Measurements from ENCODE around the gene VSTM2L. TPM values are rescaled to one million over a fixed set of nuclear protein-coding genes. Genes with fewer than 3 reads are reported as not detected.

Gene VSTM2L
- total RNA-seq, 1 donor from 2014 or later: 12.9 TPM

DNA sequence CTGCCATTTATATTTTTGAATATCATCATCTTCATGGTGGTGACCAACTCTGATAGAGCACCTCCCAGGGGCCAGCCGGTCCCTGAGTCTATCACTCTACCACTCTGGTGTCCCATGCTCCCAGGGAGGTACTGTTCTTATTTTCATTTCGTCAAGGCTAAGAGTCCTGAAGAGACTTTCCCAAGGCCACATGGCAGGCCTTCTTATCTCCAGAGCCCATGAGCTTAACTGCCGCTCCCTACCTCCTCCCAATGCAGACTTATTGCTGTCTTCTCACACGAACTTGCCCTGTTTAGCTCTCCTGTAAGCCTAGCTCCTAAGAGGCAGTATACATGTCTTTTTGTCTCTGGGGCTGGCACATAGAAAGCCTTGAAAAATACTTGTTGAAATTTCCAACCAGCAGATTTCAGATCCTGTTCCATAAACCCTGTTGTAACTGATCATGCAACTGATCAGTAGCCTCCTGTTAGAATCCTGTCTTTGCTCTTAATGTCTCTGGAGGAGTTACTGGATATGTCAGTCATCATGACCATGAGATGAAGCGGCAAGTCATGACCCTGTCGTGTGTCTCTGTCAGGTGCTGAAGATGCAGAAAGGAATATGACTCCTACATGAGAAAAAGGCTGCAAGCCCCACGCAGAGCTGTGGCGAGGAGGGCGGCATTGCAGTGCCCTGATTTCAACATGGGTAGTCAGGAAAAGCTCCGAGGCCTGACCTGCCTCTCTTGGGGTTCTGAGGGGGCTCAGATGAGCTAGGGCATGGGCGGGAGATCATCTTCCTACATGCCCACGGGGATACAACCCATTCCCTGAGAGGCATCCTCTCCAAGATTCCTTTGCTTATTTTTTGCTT is 70.4 kb downstream of the VSTM2L start:
- ATAC-seq (no peak), DNase-seq (no peak)
- H3K36me3 ChIP-seq: no peaks in the 10 kb centered on the region
- no peak overlapping the region for H3K4me3 ChIP-seq
- TF ChIP-seq, protein P1, sequence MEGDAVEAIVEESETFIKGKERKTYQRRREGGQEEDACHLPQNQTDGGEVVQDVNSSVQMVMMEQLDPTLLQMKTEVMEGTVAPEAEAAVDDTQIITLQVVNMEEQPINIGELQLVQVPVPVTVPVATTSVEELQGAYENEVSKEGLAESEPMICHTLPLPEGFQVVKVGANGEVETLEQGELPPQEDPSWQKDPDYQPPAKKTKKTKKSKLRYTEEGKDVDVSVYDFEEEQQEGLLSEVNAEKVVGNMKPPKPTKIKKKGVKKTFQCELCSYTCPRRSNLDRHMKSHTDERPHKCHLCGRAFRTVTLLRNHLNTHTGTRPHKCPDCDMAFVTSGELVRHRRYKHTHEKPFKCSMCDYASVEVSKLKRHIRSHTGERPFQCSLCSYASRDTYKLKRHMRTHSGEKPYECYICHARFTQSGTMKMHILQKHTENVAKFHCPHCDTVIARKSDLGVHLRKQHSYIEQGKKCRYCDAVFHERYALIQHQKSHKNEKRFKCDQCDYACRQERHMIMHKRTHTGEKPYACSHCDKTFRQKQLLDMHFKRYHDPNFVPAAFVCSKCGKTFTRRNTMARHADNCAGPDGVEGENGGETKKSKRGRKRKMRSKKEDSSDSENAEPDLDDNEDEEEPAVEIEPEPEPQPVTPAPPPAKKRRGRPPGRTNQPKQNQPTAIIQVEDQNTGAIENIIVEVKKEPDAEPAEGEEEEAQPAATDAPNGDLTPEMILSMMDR (IDR thresholded peaks at IDR 0.05): no peak
- H3K4me1 ChIP-seq: no peaks in the 10 kb centered on the region
- intact Hi-C loops (cut with DNase I): no loop called here
- H3K27me3 ChIP-seq: no peaks in the 10 kb centered on the region
- no peak overlapping the region for H3K27ac ChIP-seq
- no peaks in the 10 kb centered on the region for H3K9me3 ChIP-seq

DNA sequence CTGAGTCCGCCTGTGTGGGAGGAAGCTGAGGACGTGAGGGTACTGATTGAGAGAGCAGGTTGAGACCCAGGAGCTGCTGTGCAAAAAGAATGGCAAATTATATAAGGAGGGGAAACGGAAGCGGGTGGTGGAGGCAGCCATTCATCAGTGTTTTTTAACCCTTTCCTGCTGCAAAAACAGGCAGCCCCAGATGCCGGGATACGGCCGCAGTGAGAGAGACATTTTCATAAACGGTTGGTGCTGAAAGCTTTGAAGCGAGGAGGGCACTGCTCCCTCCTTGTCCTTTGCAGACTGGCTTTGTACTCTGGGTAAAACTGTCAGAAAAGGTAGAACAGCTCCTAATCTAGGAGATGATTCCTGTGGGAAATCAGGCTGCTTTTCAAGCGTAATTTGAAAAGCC is 74.0 kb downstream of the VSTM2L start:
- Histone ChIP-seq H3K4me3 (no peak overlapping the region), H3K27ac (no peak overlapping the region), H3K27me3 (no peaks in the 10 kb centered on the region), H3K4me1 (no peaks in the 10 kb centered on the region), H3K36me3 (peaks cover 10% of the 10 kb centered on the region), H3K9me3 (no peaks in the 10 kb centered on the region)
- intact Hi-C loops (cut with DNase I): no loop called here
- DNase-seq (no peak), ATAC-seq (no peak)
- TF ChIP-seq, protein P1 (IDR thresholded peaks at IDR 0.05): no peak

DNA sequence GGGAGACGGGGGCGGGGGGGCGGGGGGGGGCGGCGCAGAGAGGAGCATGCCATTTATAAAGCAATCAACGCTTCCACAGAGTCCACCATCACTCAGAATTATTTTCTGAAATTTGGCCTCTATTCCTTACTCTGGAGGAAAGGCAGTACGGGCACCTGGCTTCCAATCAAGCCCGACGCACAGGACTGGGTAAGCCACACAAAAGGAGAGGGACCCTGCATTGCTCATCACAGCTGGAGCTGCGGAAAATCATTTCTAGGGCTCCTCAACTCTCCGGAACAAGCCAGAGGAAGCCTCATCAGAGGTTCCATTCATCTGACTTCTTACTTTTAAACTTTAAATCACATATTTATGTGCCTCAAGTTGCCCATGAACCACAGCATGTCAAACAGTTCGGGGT is 74.4 kb downstream of the VSTM2L start:
- peaks cover 14% of the 10 kb centered on the region for H3K36me3 ChIP-seq
- intact Hi-C loops (cut with DNase I): no loop called here
- H3K27ac ChIP-seq: no peak overlapping the region
- DNase-seq (no peak), ATAC-seq (no peak)
- no peaks in the 10 kb centered on the region for H3K4me1 ChIP-seq
- H3K27me3 ChIP-seq: no peaks in the 10 kb centered on the region
- TF ChIP-seq, protein P1 (IDR thresholded peaks at IDR 0.05): no peak
- H3K9me3 ChIP-seq: no peaks in the 10 kb centered on the region
- H3K4me3 ChIP-seq: no peak overlapping the region

DNA sequence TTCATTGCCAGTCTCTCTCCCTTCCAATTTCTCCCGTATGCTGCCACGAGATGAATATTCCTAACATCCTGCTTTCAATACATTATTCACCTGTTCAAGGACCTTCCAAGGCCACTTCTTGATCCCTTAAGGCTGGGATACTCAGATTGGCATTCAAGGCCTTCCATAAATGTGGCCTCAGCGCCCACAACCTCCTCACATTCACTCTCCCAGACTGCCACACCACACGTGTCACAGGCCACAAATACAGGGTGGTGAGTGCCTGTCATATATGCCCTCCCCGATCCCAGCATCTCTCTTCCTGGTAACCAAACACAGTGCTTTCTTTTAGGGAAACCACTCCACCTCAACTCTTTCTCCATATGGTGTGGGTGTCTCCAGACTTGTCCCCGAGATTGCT is 74.9 kb downstream of the VSTM2L start:
- DNase-seq (no peak), ATAC-seq (no peak)
- TF ChIP-seq, protein P1 (IDR thresholded peaks at IDR 0.05): no peak
- H3K4me1 ChIP-seq: no peaks in the 10 kb centered on the region
- no peaks in the 10 kb centered on the region for H3K27me3 ChIP-seq
- no peaks in the 10 kb centered on the region for H3K9me3 ChIP-seq
- no peak overlapping the region for H3K4me3 ChIP-seq
- H3K36me3 ChIP-seq: peaks cover 14% of the 10 kb centered on the region
- H3K27ac ChIP-seq: no peak overlapping the region
- intact Hi-C loops (cut with DNase I): no loop called here

DNA sequence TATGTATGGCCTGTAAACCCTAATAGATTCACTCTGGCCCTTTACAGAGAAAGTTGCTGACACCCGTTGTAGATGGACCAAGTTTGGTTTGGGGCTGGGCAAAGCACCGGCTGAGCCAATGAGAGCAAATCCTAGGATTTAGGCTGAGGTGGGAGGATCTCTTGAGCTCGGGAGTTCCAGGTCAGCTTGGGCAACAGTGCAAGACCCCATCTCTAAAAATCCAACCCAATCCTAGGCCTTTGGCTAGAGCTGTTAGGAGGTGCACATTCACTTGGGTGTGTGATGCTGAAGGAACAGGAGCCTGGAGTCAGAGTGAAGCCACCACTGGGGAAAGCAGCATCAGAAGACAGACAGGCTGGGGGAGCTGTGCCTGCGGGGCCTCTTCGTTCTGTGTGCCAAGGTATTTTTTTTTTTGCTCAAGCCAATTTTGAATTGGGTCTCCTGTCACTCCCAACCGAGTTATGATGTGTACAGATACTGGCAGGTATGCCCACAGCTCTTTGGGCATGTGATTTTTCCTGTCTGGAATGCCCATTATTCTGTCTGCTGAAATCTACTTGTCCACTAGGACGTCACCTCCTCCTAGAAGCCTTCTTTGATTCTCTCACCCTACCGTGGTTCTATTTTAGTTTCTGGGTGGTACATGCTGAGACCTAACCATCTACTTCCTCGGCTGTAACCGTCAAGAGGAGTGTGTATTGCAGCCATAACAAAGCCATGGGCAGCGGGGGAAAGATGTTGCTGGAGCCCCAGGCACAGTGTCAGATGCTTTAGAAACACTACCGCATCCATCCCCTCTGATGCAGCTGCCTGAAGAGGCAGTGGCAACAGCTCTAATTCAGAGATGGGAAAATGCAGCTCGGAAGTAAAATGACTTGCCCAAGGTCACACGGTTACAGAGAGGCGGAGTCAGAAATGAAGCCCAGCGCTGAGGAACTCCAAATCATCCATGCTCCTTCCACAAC is 76.4 kb downstream of the VSTM2L start:
- TF ChIP-seq, protein P1 (IDR thresholded peaks at IDR 0.05): no peak
- Histone ChIP-seq H3K4me1 (no peaks in the 10 kb centered on the region), H3K27ac (no peak overlapping the region), H3K9me3 (no peaks in the 10 kb centered on the region), H3K36me3 (peaks cover 21% of the 10 kb centered on the region), H3K4me3 (no peak overlapping the region), H3K27me3 (no peaks in the 10 kb centered on the region)
- intact Hi-C loops (cut with DNase I): no loop called here
- no peak for DNase-seq
- no peak for ATAC-seq
